ENCODE measurements around the gene TAF4B.
"Not testable (repeated sequence)": the region's sequence is repeated elsewhere in the genome, so short reads cannot be mapped to it uniquely, and the experiment has no call there.

The TAF4B gene, protein sequence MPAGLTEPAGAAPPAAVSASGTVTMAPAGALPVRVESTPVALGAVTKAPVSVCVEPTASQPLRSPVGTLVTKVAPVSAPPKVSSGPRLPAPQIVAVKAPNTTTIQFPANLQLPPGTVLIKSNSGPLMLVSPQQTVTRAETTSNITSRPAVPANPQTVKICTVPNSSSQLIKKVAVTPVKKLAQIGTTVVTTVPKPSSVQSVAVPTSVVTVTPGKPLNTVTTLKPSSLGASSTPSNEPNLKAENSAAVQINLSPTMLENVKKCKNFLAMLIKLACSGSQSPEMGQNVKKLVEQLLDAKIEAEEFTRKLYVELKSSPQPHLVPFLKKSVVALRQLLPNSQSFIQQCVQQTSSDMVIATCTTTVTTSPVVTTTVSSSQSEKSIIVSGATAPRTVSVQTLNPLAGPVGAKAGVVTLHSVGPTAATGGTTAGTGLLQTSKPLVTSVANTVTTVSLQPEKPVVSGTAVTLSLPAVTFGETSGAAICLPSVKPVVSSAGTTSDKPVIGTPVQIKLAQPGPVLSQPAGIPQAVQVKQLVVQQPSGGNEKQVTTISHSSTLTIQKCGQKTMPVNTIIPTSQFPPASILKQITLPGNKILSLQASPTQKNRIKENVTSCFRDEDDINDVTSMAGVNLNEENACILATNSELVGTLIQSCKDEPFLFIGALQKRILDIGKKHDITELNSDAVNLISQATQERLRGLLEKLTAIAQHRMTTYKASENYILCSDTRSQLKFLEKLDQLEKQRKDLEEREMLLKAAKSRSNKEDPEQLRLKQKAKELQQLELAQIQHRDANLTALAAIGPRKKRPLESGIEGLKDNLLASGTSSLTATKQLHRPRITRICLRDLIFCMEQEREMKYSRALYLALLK

GRCh38 chr18:26226229-26227050, at the start of gene TAF4B:
TSS of gene TAF4B (plus strand) at chr18:26226445. CDS start at chr18:26226934, 489 bp downstream.
- no peaks in the 10 kb centered on the region; the same call in 1 of the 2 replicates for H3K9me3 ChIP-seq
- no peaks in the 10 kb centered on the region for H3K36me3 ChIP-seq (replicated peaks)
- peaks cover 12% of the 10 kb centered on the region for H3K4me1 ChIP-seq
- peak; percentile 93 to 97 for DNase-seq (ENCODE audit: low spot score in 2 of 2)
- in situ Hi-C loops (cut with MboI; ENCODE audit: low sequenced_read_pairs) = no loop called here
- peak within 1 kb of the TSS; percentile 81 for H3K4me3 ChIP-seq
- no peaks in the 10 kb centered on the region for H3K27me3 ChIP-seq (ENCODE audit: low read depth)

- Histone ChIP-seq H3K4me1 (no peaks in the 10 kb centered on the region), H3K36me3 (replicated peaks) (no peaks in the 10 kb centered on the region), H3K9me3 (no peaks in the 10 kb centered on the region), H3K4me3 (no peak overlapping the region), H3K27me3 (ENCODE audit: low read depth) (no peaks in the 10 kb centered on the region)
- in situ Hi-C loops (cut with MboI; ENCODE audit: low sequenced_read_pairs) = no loop called here
- no peak for DNase-seq (ENCODE audit: low spot score in 2 of 2)
Measured at GRCh38 chr18:26181343-26181826, 44.9 kb upstream of the TAF4B start.

GRCh38 chr18:26183395-26184112, 42.7 kb upstream of the TAF4B start:
- Histone ChIP-seq H3K9me3 (no peaks in the 10 kb centered on the region), H3K4me3 (no peak overlapping the region), H3K4me1 (no peaks in the 10 kb centered on the region), H3K27me3 (ENCODE audit: low read depth) (no peaks in the 10 kb centered on the region), H3K36me3 (replicated peaks) (no peaks in the 10 kb centered on the region)
- in situ Hi-C loops (cut with MboI; ENCODE audit: low sequenced_read_pairs) = no loop called here
- DNase-seq (ENCODE audit: low spot score in 2 of 2) = no peak

- Histone ChIP-seq H3K36me3 (replicated peaks) (no peaks in the 10 kb centered on the region), H3K4me3 (no peak overlapping the region), H3K4me1 (no peaks in the 10 kb centered on the region), H3K27me3 (ENCODE audit: low read depth) (no peaks in the 10 kb centered on the region), H3K9me3 (no peaks in the 10 kb centered on the region)
- in situ Hi-C loops (cut with MboI; ENCODE audit: low sequenced_read_pairs) = no loop called here
- DNase-seq (ENCODE audit: low spot score in 2 of 2) = peak in 1 of 2 experiments; percentile 38
Measured at GRCh38 chr18:26185267-26185666, 41.0 kb upstream of the TAF4B start.

GRCh38 chr18:26190506-26190905, 35.7 kb upstream of the TAF4B start:
- H3K4me3 ChIP-seq = no peak overlapping the region
- H3K9me3 ChIP-seq = no peaks in the 10 kb centered on the region
- no peak for DNase-seq (ENCODE audit: low spot score in 2 of 2)
- H3K27me3 ChIP-seq (ENCODE audit: low read depth) = no peaks in the 10 kb centered on the region
- in situ Hi-C loops (cut with MboI; ENCODE audit: low sequenced_read_pairs) = no loop called here
- H3K36me3 ChIP-seq (replicated peaks) = no peaks in the 10 kb centered on the region
- no peaks in the 10 kb centered on the region for H3K4me1 ChIP-seq

- Histone ChIP-seq H3K36me3 (replicated peaks) (no peaks in the 10 kb centered on the region), H3K4me3 (no peak overlapping the region), H3K9me3 (no peaks in the 10 kb centered on the region), H3K27me3 (ENCODE audit: low read depth) (no peaks in the 10 kb centered on the region), H3K4me1 (no peaks in the 10 kb centered on the region)
- in situ Hi-C loops (cut with MboI; ENCODE audit: low sequenced_read_pairs) = no loop called here
- no peak for DNase-seq (ENCODE audit: low spot score in 2 of 2)
Measured at GRCh38 chr18:26192233-26192632, 34.0 kb upstream of the TAF4B start.

DNA sequence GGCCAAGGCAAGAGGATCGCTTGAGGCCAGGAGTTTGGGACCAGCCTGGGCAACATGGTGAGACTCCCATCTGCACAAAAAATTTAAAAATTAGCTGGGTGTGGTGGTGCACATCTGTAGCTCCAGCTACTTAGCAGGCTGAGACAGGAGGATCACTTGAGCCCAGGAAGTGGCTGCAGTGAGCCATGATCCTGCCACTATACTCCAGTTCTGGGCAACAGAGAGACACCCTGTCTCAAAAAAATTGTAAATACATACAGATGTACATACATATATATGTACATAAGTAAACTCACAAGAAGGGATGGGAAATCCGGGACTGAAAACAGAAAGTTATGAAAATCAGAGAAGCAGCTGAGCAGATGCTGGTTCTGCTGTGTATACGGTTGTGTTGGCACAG, 29.6 kb upstream of the TAF4B start:
- DNase-seq (ENCODE audit: low spot score in 2 of 2) = no peak
- in situ Hi-C loops (cut with MboI; ENCODE audit: low sequenced_read_pairs) = no loop called here
- no peaks in the 10 kb centered on the region for H3K4me1 ChIP-seq
- no peaks in the 10 kb centered on the region for H3K36me3 ChIP-seq (replicated peaks)
- H3K4me3 ChIP-seq = no peak overlapping the region
- H3K9me3 ChIP-seq = no peaks in the 10 kb centered on the region; the same call in 1 of the 2 replicates
- H3K27me3 ChIP-seq (ENCODE audit: low read depth) = no peaks in the 10 kb centered on the region

DNA sequence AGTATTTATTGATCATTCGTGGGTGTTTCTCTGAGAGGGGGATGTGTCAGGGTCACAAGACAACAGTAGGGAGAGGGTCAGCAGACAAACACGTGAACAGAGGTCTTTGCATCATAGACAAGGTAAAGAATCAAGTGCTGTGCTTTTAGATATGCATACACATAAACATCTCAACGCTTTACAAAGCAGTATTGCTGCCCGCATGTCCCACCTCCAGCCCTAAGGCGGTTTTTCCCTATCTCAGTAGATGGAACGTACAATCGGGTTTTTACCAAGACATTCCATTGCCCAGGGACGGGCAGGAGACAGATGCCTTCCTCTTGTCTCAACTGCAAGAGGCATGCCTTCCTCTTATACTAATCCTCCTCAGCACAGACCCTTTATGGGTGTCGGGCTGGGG, 24.2 kb upstream of the TAF4B start:
- H3K4me1 ChIP-seq; in situ Hi-C loops (cut with MboI; ENCODE audit: low sequenced_read_pairs); H3K4me3 ChIP-seq; H3K9me3 ChIP-seq; H3K36me3 ChIP-seq (replicated peaks); DNase-seq (ENCODE audit: low spot score in 2 of 2); H3K27me3 ChIP-seq (ENCODE audit: low read depth): not testable (repeated sequence)

GRCh38 chr18:26205318-26205717, 20.9 kb upstream of the TAF4B start:
- H3K4me3 ChIP-seq = no peak overlapping the region
- H3K9me3 ChIP-seq = no peaks in the 10 kb centered on the region; the same call in 1 of the 2 replicates
- no peak for DNase-seq (ENCODE audit: low spot score in 2 of 2)
- in situ Hi-C loops (cut with MboI; ENCODE audit: low sequenced_read_pairs) = no loop called here
- H3K4me1 ChIP-seq = no peaks in the 10 kb centered on the region
- no peaks in the 10 kb centered on the region for H3K36me3 ChIP-seq (replicated peaks)
- H3K27me3 ChIP-seq (ENCODE audit: low read depth) = no peaks in the 10 kb centered on the region

DNA sequence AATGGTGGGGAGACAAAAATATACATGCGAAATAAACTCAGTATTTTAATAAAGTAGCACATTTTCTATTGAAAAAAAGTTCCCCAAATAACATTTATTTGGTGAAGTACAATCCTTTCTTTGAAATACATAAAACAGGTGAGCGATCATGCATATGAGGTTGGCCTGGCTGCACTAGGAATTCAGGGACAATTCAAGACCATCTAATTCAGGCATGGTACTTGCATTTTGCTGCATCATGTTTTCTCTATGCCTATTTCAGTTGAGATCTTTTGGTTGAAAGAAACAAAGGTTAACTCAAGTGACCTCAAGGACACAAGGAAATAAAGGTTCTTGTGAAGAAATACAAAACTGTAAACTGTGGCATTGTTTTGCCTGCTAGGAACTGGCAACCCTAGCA, 19.8 kb upstream of the TAF4B start:
- Histone ChIP-seq H3K27me3 (ENCODE audit: low read depth) (no peaks in the 10 kb centered on the region), H3K4me3 (no peak overlapping the region), H3K36me3 (replicated peaks) (no peaks in the 10 kb centered on the region), H3K9me3 (no peaks in the 10 kb centered on the region), H3K4me1 (no peaks in the 10 kb centered on the region)
- in situ Hi-C loops (cut with MboI; ENCODE audit: low sequenced_read_pairs) = no loop called here
- DNase-seq (ENCODE audit: low spot score in 2 of 2) = no peak

- Histone ChIP-seq H3K4me1 (no peaks in the 10 kb centered on the region), H3K36me3 (replicated peaks) (no peaks in the 10 kb centered on the region), H3K4me3 (no peak overlapping the region), H3K9me3 (no peaks in the 10 kb centered on the region), H3K27me3 (ENCODE audit: low read depth) (no peaks in the 10 kb centered on the region)
- DNase-seq (ENCODE audit: low spot score in 2 of 2) = no peak
- in situ Hi-C loops (cut with MboI; ENCODE audit: low sequenced_read_pairs) = no loop called here
Measured at GRCh38 chr18:26207937-26208336, 18.3 kb upstream of the TAF4B start.

- Histone ChIP-seq H3K36me3 (replicated peaks) (no peaks in the 10 kb centered on the region), H3K9me3 (no peaks in the 10 kb centered on the region), H3K27me3 (ENCODE audit: low read depth) (no peaks in the 10 kb centered on the region), H3K4me3 (no peak overlapping the region), H3K4me1 (no peaks in the 10 kb centered on the region)
- in situ Hi-C loops (cut with MboI; ENCODE audit: low sequenced_read_pairs) = no loop called here
- DNase-seq (ENCODE audit: low spot score in 2 of 2) = no peak
Measured at GRCh38 chr18:26208977-26209376, 17.3 kb upstream of the TAF4B start.

GRCh38 chr18:26210147-26210546, 16.1 kb upstream of the TAF4B start:
- in situ Hi-C loops (cut with MboI; ENCODE audit: low sequenced_read_pairs) = no loop called here
- H3K36me3 ChIP-seq (replicated peaks) = no peaks in the 10 kb centered on the region
- no peak for DNase-seq (ENCODE audit: low spot score in 2 of 2)

More at GRCh38 chr18:26210147-26210546, 16.1 kb upstream of the TAF4B start:
- no peaks in the 10 kb centered on the region for H3K4me1 ChIP-seq
- no peak overlapping the region for H3K4me3 ChIP-seq
- H3K9me3 ChIP-seq = no peaks in the 10 kb centered on the region
- no peaks in the 10 kb centered on the region for H3K27me3 ChIP-seq (ENCODE audit: low read depth)
